ENCODE data around the gene SMCO3. TPM values are rescaled to one million over a fixed set of nuclear protein-coding genes. Genes with fewer than 3 reads are reported as not detected.

The SMCO3 gene
- 2.1 TPM for total RNA-seq

GRCh38 chr12:14814014-14814413 lies at the start of gene SMCO3:
Gene SMCO3 (minus strand): TSS chr12:14814182. CDS start chr12:14806680, 7,502 bp downstream.
- Histone ChIP-seq H3K36me3 (no peaks in the 10 kb centered on the region), H3K4me3 (no peak within 1 kb of the TSS), H3K27ac (no peak within 1 kb of the TSS), H3K4me1 (no peaks in the 10 kb centered on the region), H3K9me3 (no peaks in the 10 kb centered on the region), H3K27me3 (no peaks in the 10 kb centered on the region)
- TF ChIP-seq CTCF (IDR thresholded peaks at IDR 0.05): no peak
- DNase-seq (ENCODE audit: low spot score in 2 of 2): no peak
- intact Hi-C loops (cut with DNase I): no loop called here

DNA sequence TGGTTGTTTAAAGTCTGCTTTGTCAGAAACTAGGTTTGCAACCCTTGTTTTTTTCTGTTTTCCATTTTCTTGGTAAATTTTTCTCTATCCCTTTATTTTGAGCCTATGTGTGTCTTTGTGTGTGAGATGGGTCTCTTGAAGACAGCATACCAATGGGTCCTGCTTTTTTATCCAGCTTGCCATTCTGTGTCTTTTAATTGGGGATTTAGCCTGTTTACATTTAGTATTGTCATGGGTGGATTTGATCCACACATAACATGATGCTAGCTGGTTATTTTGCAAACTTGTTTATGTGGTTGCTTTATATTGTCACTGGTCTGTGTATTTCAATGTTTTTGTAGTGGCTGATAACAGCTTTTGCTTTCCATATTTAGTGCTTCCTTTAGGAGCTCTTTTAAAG lies 46.5 kb upstream of the SMCO3 start:
- H3K27ac ChIP-seq: no peak overlapping the region
- H3K36me3 ChIP-seq: no peaks in the 10 kb centered on the region
- H3K27me3 ChIP-seq: no peaks in the 10 kb centered on the region
- no peak for DNase-seq (ENCODE audit: low spot score in 2 of 2)
- intact Hi-C loops (cut with DNase I): no loop called here
- H3K4me1 ChIP-seq: no peaks in the 10 kb centered on the region
- H3K9me3 ChIP-seq: peaks cover 0 to 16% of the 10 kb centered on the region in 2 donors
- H3K4me3 ChIP-seq: no peak overlapping the region
- no peak for TF ChIP-seq CTCF (IDR thresholded peaks at IDR 0.05)

GRCh38 chr12:14858513-14858912 lies 44.5 kb upstream of the SMCO3 start:
- Histone ChIP-seq H3K27me3 (no peaks in the 10 kb centered on the region), H3K4me1 (peaks cover 0 to 5% of the 10 kb centered on the region in 2 donors), H3K27ac (no peak overlapping the region), H3K36me3 (no peaks in the 10 kb centered on the region), H3K9me3 (peaks cover 0 to 16% of the 10 kb centered on the region in 2 donors), H3K4me3 (no peak overlapping the region)
- no peak for DNase-seq (ENCODE audit: low spot score in 2 of 2)
- TF ChIP-seq CTCF (IDR thresholded peaks at IDR 0.05): no peak
- intact Hi-C loops (cut with DNase I): no loop called here

DNA sequence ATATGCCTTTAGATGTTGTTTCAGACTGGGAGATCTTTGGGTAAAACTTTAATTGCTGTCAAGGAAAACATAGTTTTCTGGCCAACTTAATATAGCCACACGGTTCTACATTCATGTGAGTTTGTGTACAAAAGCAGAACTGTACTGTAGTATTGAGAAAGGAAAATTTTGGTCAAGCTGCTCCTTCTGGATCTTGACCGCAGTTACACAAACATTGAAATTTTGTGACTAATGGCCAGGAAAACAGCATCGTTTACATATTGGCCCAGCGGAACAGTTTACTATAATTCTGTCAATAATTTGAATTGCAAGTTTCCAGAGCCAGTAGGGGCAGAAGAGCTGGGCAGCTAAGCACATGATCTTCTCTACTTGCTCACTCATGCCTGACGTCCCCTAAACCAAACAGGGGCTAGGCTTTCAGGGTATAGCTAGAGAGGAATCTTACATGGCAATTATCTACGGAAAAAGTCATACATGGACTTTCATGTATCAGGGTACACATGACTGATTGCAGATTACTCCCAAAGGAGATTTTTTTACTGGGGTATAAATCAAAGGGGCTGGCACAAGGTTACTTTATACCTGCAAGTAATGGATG lies 40.7 kb upstream of the SMCO3 start:
- peak overlapping the region in 1 of 2 donors; percentile 53 for H3K27ac ChIP-seq
- peaks cover 4 to 11% of the 10 kb centered on the region in 2 donors for H3K4me1 ChIP-seq
- intact Hi-C loops (cut with DNase I): no loop called here
- no peaks in the 10 kb centered on the region for H3K27me3 ChIP-seq
- no peak for TF ChIP-seq CTCF (IDR thresholded peaks at IDR 0.05)
- H3K4me3 ChIP-seq: no peak overlapping the region
- DNase-seq (ENCODE audit: low spot score in 2 of 2): no peak
- no peaks in the 10 kb centered on the region for H3K36me3 ChIP-seq
- H3K9me3 ChIP-seq: peaks cover 0 to under 1% of the 10 kb centered on the region in 2 donors

GRCh38 chr12:14853961-14854360 lies 40.0 kb upstream of the SMCO3 start:
- Histone ChIP-seq H3K36me3 (no peaks in the 10 kb centered on the region), H3K27ac (no peak overlapping the region), H3K9me3 (no peaks in the 10 kb centered on the region), H3K4me1 (peaks cover 4 to 17% of the 10 kb centered on the region in 2 donors), H3K27me3 (no peaks in the 10 kb centered on the region), H3K4me3 (no peak overlapping the region)
- no peak for DNase-seq (ENCODE audit: low spot score in 2 of 2)
- TF ChIP-seq CTCF (IDR thresholded peaks at IDR 0.05): no peak
- intact Hi-C loops (cut with DNase I): no loop called here

DNA sequence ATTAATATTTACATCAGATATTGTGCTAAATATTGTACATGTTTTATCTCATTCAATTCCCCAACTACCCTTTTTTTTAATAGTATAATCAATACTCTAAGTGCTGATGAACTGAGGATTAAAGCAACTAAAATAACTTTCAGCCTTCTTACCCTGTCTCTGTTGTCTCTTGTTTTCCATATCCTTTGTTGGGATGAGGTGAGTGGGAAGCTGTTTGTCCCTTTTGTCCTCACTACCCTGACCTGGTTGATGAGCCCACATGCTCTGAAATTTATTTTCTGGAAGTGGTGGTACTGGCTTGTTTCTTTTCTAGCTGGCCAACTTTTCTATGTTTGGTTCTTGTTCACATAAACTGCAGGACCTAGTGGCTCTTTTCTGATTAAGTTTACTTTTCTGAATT lies 38.9 kb upstream of the SMCO3 start:
- Histone ChIP-seq H3K9me3 (no peaks in the 10 kb centered on the region), H3K27me3 (no peaks in the 10 kb centered on the region), H3K4me1 (peaks cover 4 to 22% of the 10 kb centered on the region in 2 donors), H3K27ac (no peak overlapping the region), H3K4me3 (no peak overlapping the region), H3K36me3 (no peaks in the 10 kb centered on the region)
- intact Hi-C loops (cut with DNase I): no loop called here
- no peak for DNase-seq (ENCODE audit: low spot score in 2 of 2)
- TF ChIP-seq CTCF (IDR thresholded peaks at IDR 0.05): no peak
